GM18907 (cell line): Measurements from ENCODE around the gene NOS3.
"Not testable (repeated sequence)": the region's sequence is repeated elsewhere in the genome, so short reads cannot be mapped to it uniquely, and the experiment has no call there.

ENCODE experiments used
- ATAC-seq: cut with Tn5 transposase; IDR thresholded peaks from one replicate; pipeline ENCODE4 v1.9.1; 2021; ENCODE audit warnings: mild to moderate bottlenecking, moderate library complexity; ENCODE audit not compliant: unreplicated experiment

NOS3 gene

GRCh38 chr7:151032936-151033863, 42.4 kb downstream of the NOS3 start:
- ATAC-seq: no peak

- ATAC-seq: no peak
Measured at GRCh38 chr7:151033864-151034249, 43.0 kb downstream of the NOS3 start.

GRCh38 chr7:151034312-151035025, 43.7 kb downstream of the NOS3 start:
- no peak for ATAC-seq

GRCh38 chr7:151035026-151035717, 44.4 kb downstream of the NOS3 start:
- ATAC-seq: no peak

- ATAC-seq: no peak
Measured at GRCh38 chr7:151035902-151036301, 45.1 kb downstream of the NOS3 start.

GRCh38 chr7:151038951-151039849, 48.4 kb downstream of the NOS3 start:
- ATAC-seq: no peak

GRCh38 chr7:151039850-151040548, 49.2 kb downstream of the NOS3 start:
- ATAC-seq: no peak

GRCh38 chr7:151040616-151041375, 50.0 kb downstream of the NOS3 start:
- ATAC-seq: no peak

- not testable (repeated sequence) for ATAC-seq
Measured at GRCh38 chr7:151043449-151043848, 52.6 kb downstream of the NOS3 start.

GRCh38 chr7:151043959-151044358, 53.1 kb downstream of the NOS3 start:
- ATAC-seq: no peak

- ATAC-seq: no peak
Measured at GRCh38 chr7:151045262-151045661, 54.4 kb downstream of the NOS3 start.

- ATAC-seq: no peak
Measured at GRCh38 chr7:151045967-151046366, 55.1 kb downstream of the NOS3 start.

GRCh38 chr7:151046603-151047573, 56.1 kb downstream of the NOS3 start:
- ATAC-seq: no peak

- no peak for ATAC-seq
Measured at GRCh38 chr7:151047976-151048815, 57.4 kb downstream of the NOS3 start, which contains the start of gene ASIC3. Gene ASIC3 (plus strand): TSS chr7:151048531. CDS start chr7:151048886, 355 bp downstream.

- no peak for ATAC-seq
Measured at GRCh38 chr7:151048911-151049463, 58.2 kb downstream of the NOS3 start.

- ATAC-seq: no peak
Measured at GRCh38 chr7:151051108-151051507, 60.3 kb downstream of the NOS3 start.

GRCh38 chr7:151053096-151053495, 62.3 kb downstream of the NOS3 start:
- ATAC-seq: no peak
